GM19324 (cell line): ENCODE measurements around the gene CCDC27.

Source experiments
- ATAC-seq: cut with Tn5 transposase; IDR thresholded peaks from one replicate; pipeline ENCODE4 v1.9.1; 2021; ENCODE audit warnings: mild to moderate bottlenecking, moderate library complexity; ENCODE audit not compliant: unreplicated experiment, low FRiP score

CCDC27 gene

GRCh38 chr1:3752400-3752945 is at the start of gene CCDC27:
Gene CCDC27, plus strand, starts transcription at chr1:3752450. Its CDS starts 32 bp downstream, at chr1:3752482.
- ATAC-seq, result no peak

GRCh38 chr1:3702528-3702927 is 49.7 kb upstream of the CCDC27 start:
- no peak for ATAC-seq

GRCh38 chr1:3702990-3703728 is 49.1 kb upstream of the CCDC27 start:
- no peak for ATAC-seq

- no peak for ATAC-seq
Measured at GRCh38 chr1:3703786-3704371, 48.4 kb upstream of the CCDC27 start.

- ATAC-seq, result no peak
Measured at GRCh38 chr1:3705341-3705950, 46.8 kb upstream of the CCDC27 start.

- ATAC-seq, result no peak
Measured at GRCh38 chr1:3706651-3707297, 45.5 kb upstream of the CCDC27 start.

GRCh38 chr1:3707298-3707938 is 44.8 kb upstream of the CCDC27 start:
- ATAC-seq, result no peak

- no peak for ATAC-seq
Measured at GRCh38 chr1:3707939-3708328, 44.3 kb upstream of the CCDC27 start.

- no peak for ATAC-seq
Measured at GRCh38 chr1:3708791-3709190, 43.5 kb upstream of the CCDC27 start.

- ATAC-seq, result no peak
Measured at GRCh38 chr1:3710251-3710650, 42.0 kb upstream of the CCDC27 start.

- ATAC-seq, result no peak
Measured at GRCh38 chr1:3711381-3711779, 40.9 kb upstream of the CCDC27 start.

- ATAC-seq, result no peak
Measured at GRCh38 chr1:3711780-3712451, 40.3 kb upstream of the CCDC27 start.

GRCh38 chr1:3712573-3713535 is 39.4 kb upstream of the CCDC27 start:
- ATAC-seq, result no peak

GRCh38 chr1:3713840-3714239 is 38.4 kb upstream of the CCDC27 start:
- ATAC-seq, result no peak

GRCh38 chr1:3714284-3714741 is 37.9 kb upstream of the CCDC27 start:
- no peak for ATAC-seq

GRCh38 chr1:3714814-3715213 is 37.4 kb upstream of the CCDC27 start:
- ATAC-seq, result no peak

- no peak for ATAC-seq
Measured at GRCh38 chr1:3716351-3716750, 35.9 kb upstream of the CCDC27 start.

GRCh38 chr1:3717041-3717714 is 35.1 kb upstream of the CCDC27 start:
- no peak for ATAC-seq
